ENCODE measurements around the gene MAP4K4.

The MAP4K4 gene

GRCh38 chr2:101889460-101890098, 192.1 kb downstream of the MAP4K4 start:
- Mint-ChIP-seq H3K4me1 (peaks cover 11 to 22% of the 10 kb centered on the region in 2 donors), H3K9me3 (peaks cover 0 to 1% of the 10 kb centered on the region in 2 donors), H3K27me3 (no peaks in the 10 kb centered on the region), H3K36me3 (peaks cover 58 to 71% of the 10 kb centered on the region in 2 donors), H3K4me3 (no peak overlapping the region), H3K27ac (no peak overlapping the region)
- ATAC-seq (replicated peaks) (no peak), DNase-seq (no peak)

- Mint-ChIP-seq H3K4me1 (peaks cover 11 to 22% of the 10 kb centered on the region in 2 donors), H3K4me3 (no peak overlapping the region), H3K36me3 (peaks cover 52 to 69% of the 10 kb centered on the region in 2 donors), H3K27me3 (no peaks in the 10 kb centered on the region), H3K27ac (no peak overlapping the region), H3K9me3 (peaks cover 0 to 1% of the 10 kb centered on the region in 2 donors)
- DNase-seq (no peak), ATAC-seq (replicated peaks) (peak; percentile 73 to 76)
These were observed 194.9 kb downstream of the MAP4K4 start for GRCh38 chr2:101892377-101892776.

- Mint-ChIP-seq H3K27me3 (no peaks in the 10 kb centered on the region), H3K27ac (no peak overlapping the region), H3K36me3 (peaks cover 45 to 65% of the 10 kb centered on the region in 2 donors), H3K4me3 (no peak overlapping the region), H3K4me1 (peaks cover 9 to 22% of the 10 kb centered on the region in 2 donors), H3K9me3 (peaks cover 0 to 1% of the 10 kb centered on the region in 2 donors)
- no peak for ATAC-seq (replicated peaks)
- no peak for DNase-seq
These were observed 196.3 kb downstream of the MAP4K4 start for GRCh38 chr2:101893681-101894381.

- no peak overlapping the region for H3K27ac Mint-ChIP-seq
- H3K9me3 Mint-ChIP-seq, result peaks cover 0 to 3% of the 10 kb centered on the region in 2 donors
- H3K36me3 Mint-ChIP-seq, result peaks cover 35 to 56% of the 10 kb centered on the region in 2 donors
- peaks cover 10 to 26% of the 10 kb centered on the region in 2 donors for H3K4me1 Mint-ChIP-seq
- ATAC-seq (replicated peaks) (no peak), DNase-seq (no peak)
- no peaks in the 10 kb centered on the region for H3K27me3 Mint-ChIP-seq
- no peak overlapping the region for H3K4me3 Mint-ChIP-seq
These were observed 197.5 kb downstream of the MAP4K4 start for GRCh38 chr2:101895039-101895438.

GRCh38 chr2:101895819-101896322, 198.4 kb downstream of the MAP4K4 start:
- Mint-ChIP-seq H3K4me3 (no peak overlapping the region), H3K9me3 (peaks cover 0 to 3% of the 10 kb centered on the region in 2 donors), H3K27ac (peak overlapping the region; percentile 31), H3K36me3 (peaks cover 35 to 53% of the 10 kb centered on the region in 2 donors), H3K27me3 (no peaks in the 10 kb centered on the region), H3K4me1 (peaks cover 14 to 29% of the 10 kb centered on the region in 2 donors)
- DNase-seq (no peak), ATAC-seq (replicated peaks) (no peak)

- Mint-ChIP-seq H3K27ac (peak overlapping the region; percentile 65), H3K4me3 (no peak overlapping the region), H3K27me3 (no peaks in the 10 kb centered on the region), H3K36me3 (peaks cover 27 to 45% of the 10 kb centered on the region in 2 donors), H3K4me1 (peaks cover 12 to 19% of the 10 kb centered on the region in 2 donors), H3K9me3 (peaks cover 0 to 7% of the 10 kb centered on the region in 2 donors)
- no peak for ATAC-seq (replicated peaks)
- DNase-seq, result no peak
These were observed 199.8 kb downstream of the MAP4K4 start for GRCh38 chr2:101897301-101897700.

GRCh38 chr2:101899265-101899664, 201.8 kb downstream of the MAP4K4 start:
- Mint-ChIP-seq H3K4me1 (peaks cover 7 to 8% of the 10 kb centered on the region in 2 donors), H3K27me3 (peaks cover 0 to 5% of the 10 kb centered on the region in 2 donors), H3K9me3 (peaks cover 0 to 7% of the 10 kb centered on the region in 2 donors), H3K4me3 (no peak overlapping the region), H3K36me3 (peaks cover 13 to 28% of the 10 kb centered on the region in 2 donors), H3K27ac (no peak overlapping the region)
- no peak for ATAC-seq (replicated peaks)
- DNase-seq, result no peak

- Mint-ChIP-seq H3K9me3 (peaks cover 4 to 7% of the 10 kb centered on the region in 2 donors), H3K27ac (no peak overlapping the region), H3K4me1 (peaks cover 7 to 8% of the 10 kb centered on the region in 2 donors), H3K4me3 (no peak overlapping the region), H3K36me3 (peaks cover 13 to 26% of the 10 kb centered on the region in 2 donors), H3K27me3 (peaks cover 0 to 5% of the 10 kb centered on the region in 2 donors)
- ATAC-seq (replicated peaks) (no peak), DNase-seq (no peak)
These were observed 202.4 kb downstream of the MAP4K4 start for GRCh38 chr2:101899871-101900270.

GRCh38 chr2:101900375-101900774, 202.9 kb downstream of the MAP4K4 start:
- ATAC-seq (replicated peaks) (peak; percentile 72 to 81), DNase-seq (no peak)
- Mint-ChIP-seq H3K27ac (no peak overlapping the region), H3K4me3 (no peak overlapping the region), H3K36me3 (peaks cover 10 to 25% of the 10 kb centered on the region in 2 donors), H3K9me3 (peaks cover 7 to 9% of the 10 kb centered on the region in 2 donors), H3K4me1 (peaks cover 7 to 8% of the 10 kb centered on the region in 2 donors), H3K27me3 (peaks cover 0 to 5% of the 10 kb centered on the region in 2 donors)

GRCh38 chr2:101901241-101901640, 203.7 kb downstream of the MAP4K4 start:
- DNase-seq (no peak), ATAC-seq (replicated peaks) (no peak)
- Mint-ChIP-seq H3K36me3 (peaks cover 10 to 19% of the 10 kb centered on the region in 2 donors), H3K4me1 (peaks cover 7 to 8% of the 10 kb centered on the region in 2 donors), H3K9me3 (peaks cover 7 to 12% of the 10 kb centered on the region in 2 donors), H3K27ac (no peak overlapping the region), H3K27me3 (peaks cover 0 to 5% of the 10 kb centered on the region in 2 donors), H3K4me3 (no peak overlapping the region)

- peaks cover 0 to 5% of the 10 kb centered on the region in 2 donors for H3K27me3 Mint-ChIP-seq
- no peak for ATAC-seq (replicated peaks)
- peaks cover 7 to 12% of the 10 kb centered on the region in 2 donors for H3K9me3 Mint-ChIP-seq
- no peak for DNase-seq
- no peak overlapping the region for H3K4me3 Mint-ChIP-seq
- H3K36me3 Mint-ChIP-seq, result peaks cover 7 to 14% of the 10 kb centered on the region in 2 donors
- H3K27ac Mint-ChIP-seq, result no peak overlapping the region
- H3K4me1 Mint-ChIP-seq, result peaks cover 7 to 8% of the 10 kb centered on the region in 2 donors
These were observed 204.7 kb downstream of the MAP4K4 start for GRCh38 chr2:101902169-101902568.

GRCh38 chr2:101904916-101905315, 207.4 kb downstream of the MAP4K4 start:
- Mint-ChIP-seq H3K27ac (no peak overlapping the region), H3K27me3 (peaks cover 0 to 5% of the 10 kb centered on the region in 2 donors), H3K9me3 (peaks cover 17 to 22% of the 10 kb centered on the region in 2 donors), H3K4me1 (peaks cover 10 to 11% of the 10 kb centered on the region in 2 donors), H3K36me3 (peaks cover 13 to 15% of the 10 kb centered on the region in 2 donors), H3K4me3 (no peak overlapping the region)
- ATAC-seq (replicated peaks) (no peak), DNase-seq (no peak)

- H3K4me1 Mint-ChIP-seq, result peaks cover 7 to 12% of the 10 kb centered on the region in 2 donors
- H3K27me3 Mint-ChIP-seq, result peaks cover 0 to 5% of the 10 kb centered on the region in 2 donors
- H3K9me3 Mint-ChIP-seq, result peaks cover 25 to 27% of the 10 kb centered on the region in 2 donors
- no peak overlapping the region for H3K4me3 Mint-ChIP-seq
- DNase-seq (no peak), ATAC-seq (replicated peaks) (no peak)
- no peak overlapping the region for H3K27ac Mint-ChIP-seq
- H3K36me3 Mint-ChIP-seq, result peaks cover 14 to 23% of the 10 kb centered on the region in 2 donors
These were observed 208.3 kb downstream of the MAP4K4 start for GRCh38 chr2:101905746-101906336.

GRCh38 chr2:101909760-101910159, 212.3 kb downstream of the MAP4K4 start:
- Mint-ChIP-seq H3K4me1 (peaks cover 9 to 21% of the 10 kb centered on the region in 2 donors), H3K36me3 (peaks cover 13 to 23% of the 10 kb centered on the region in 2 donors), H3K27ac (no peak overlapping the region), H3K4me3 (no peak overlapping the region), H3K27me3 (no peaks in the 10 kb centered on the region), H3K9me3 (peaks cover 23% of the 10 kb centered on the region in 2 donors)
- DNase-seq (no peak), ATAC-seq (replicated peaks) (peak in 1 of 2 donors; percentile 39)
